Left lung (tissue), 10 donors: ENCODE data around the gene NEMP1. TPM values are rescaled to one million over a fixed set of nuclear protein-coding genes. Genes with fewer than 3 reads are reported as not detected.
A peak's percentile ranks its signal among the peaks of the same experiment; 100 is the strongest.

Source experiments
- ATAC-seq: fragments of 200-7000 bp; cut with Tn5 transposase; one replicate; pipeline ENCODE4 v1.9.1; 2020; ENCODE audit warnings: moderate library complexity
- DNase-seq, 4 donors: peaks; one replicate each; pipeline ENCODE4 v3.0.0-alpha.2; 2013 to 2020
- H3K27ac ChIP-seq, 2 donors: fragments of 200-600 bp; sonication (generic) in 1 of 2; one replicate each; pipeline versions ENCODE4 v1.5.0 to v1.8.0; 2020 to 2021
- H3K27me3 ChIP-seq, 2 donors: fragments of 200-600 bp; sonication (generic) in 1 of 2; one replicate each; pipeline versions ENCODE4 v1.5.0 to v1.8.0; 2020 to 2021
- H3K36me3 ChIP-seq, 2 donors: fragments of 200-600 bp; sonication (generic) in 1 of 2; one replicate each; pipeline versions ENCODE4 v1.5.0 to v1.8.0; 2020 to 2021
- H3K4me1 ChIP-seq, 2 donors: fragments of 200-600 bp; one replicate each; pipeline ENCODE4 v1.8.0; 2021
- H3K4me3 ChIP-seq, 2 donors: fragments of 200-600 bp; sonication (generic) in 1 of 2; one replicate each; pipeline versions ENCODE4 v1.5.0 to v1.8.0; 2020 to 2021; ENCODE audit warnings: mild to moderate bottlenecking in 1 of 2
- H3K9me3 ChIP-seq, 2 donors: fragments of 200-600 bp; sonication (generic) in 1 of 2; one replicate each; pipeline versions ENCODE4 v1.5.0 to v1.8.0; 2020 to 2021
- intact Hi-C, 2 donors: fragments of 100-400 bp; cut with DNase I; formaldehyde crosslinking; loops; one replicate each; pipeline versions ENCODE4 v1.11.2 to v1.14.2; 2022
- polyA plus RNA-seq, 6 donors: library from polyadenylated mRNA; unstranded; fragments of 120-200 nt; gene quantifications; one replicate each; pipeline ENCODE4 v1.2.1, GENCODE V29; 2013; ENCODE audit not compliant: insufficient read length in 6 of 6
- total RNA-seq, 2 donors: library from RNA; stranded (reverse); fragmentation: NEBNext Ultra II Directional; extraction: Animal tissue kit (Norgen Biotek cat#: 25700); gene quantifications; one replicate each; pipeline ENCODE4 v1.2.1, GENCODE V29; 2021
- TF ChIP-seq, protein P1 (sequence below), 2 donors: fragments of 200-600 bp; sonication (generic) in 1 of 2; IDR thresholded peaks; one replicate each; pipeline versions ENCODE4 v1.5.0 to v1.8.0; 2021; ENCODE audit warnings: antibody characterized with exemption in 2 of 2
- donor health status: DM: no; HTN: yes; CAD: no.
- donor health status: DM: no; HTN: no; CAD: no.

The NEMP1 gene
- total and polyA plus RNA-seq, 8 donors: 16.4 to 29.2 (median 26.6) TPM

DNA sequence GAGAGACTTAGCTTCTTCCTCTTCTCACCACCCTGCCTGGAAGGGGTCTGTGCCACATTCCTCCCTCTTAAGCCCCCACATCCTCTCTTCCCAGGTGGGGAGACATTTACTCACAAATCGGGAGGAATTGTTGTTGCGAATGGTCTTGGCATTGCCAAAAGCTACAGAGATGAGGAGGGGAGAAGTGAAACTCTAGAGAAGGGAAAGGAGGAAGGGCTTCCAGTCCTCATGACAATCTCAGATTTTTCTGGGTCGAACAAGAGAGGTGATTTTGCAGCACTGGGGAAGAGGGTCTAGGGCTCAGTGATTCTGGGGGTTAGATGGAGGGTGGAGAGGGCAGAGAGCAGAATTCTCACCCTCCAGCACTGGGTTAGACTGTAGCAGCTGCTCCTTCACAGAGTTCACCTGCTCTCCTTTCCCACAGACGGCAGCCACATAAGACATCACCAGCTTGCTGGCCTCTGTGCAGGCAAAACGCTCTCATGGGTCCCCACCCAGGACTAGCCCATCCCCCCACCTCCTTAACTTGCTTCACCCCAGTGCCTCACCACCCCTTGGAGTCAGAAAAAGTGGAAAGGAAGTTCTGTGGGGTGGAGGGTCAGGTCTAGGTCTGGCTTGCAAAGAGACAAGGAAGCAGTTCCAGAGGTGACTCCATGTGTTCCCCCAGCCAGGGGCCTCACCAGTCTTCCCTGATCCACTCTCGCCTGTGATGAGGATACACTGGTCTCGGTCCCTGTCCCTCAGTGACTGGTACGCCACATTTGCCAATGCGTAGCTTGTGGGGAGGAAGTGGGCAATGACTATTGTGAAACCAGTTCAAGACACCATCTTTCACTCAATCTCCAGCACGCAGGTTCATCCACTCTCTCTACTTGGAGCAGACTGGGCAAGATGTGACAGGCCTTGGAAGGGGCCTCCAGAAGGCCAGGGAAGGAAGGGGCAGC lies 31.4 kb downstream of the NEMP1 start:
- Histone ChIP-seq H3K4me1 (peaks cover 0 to 38% of the 10 kb centered on the region in 2 donors), H3K27ac (peak overlapping the region in 1 of 2 donors; percentile 33), H3K36me3 (no peaks in the 10 kb centered on the region), H3K27me3 (peaks cover 0 to 6% of the 10 kb centered on the region in 2 donors), H3K4me3 (no peak overlapping the region), H3K9me3 (no peaks in the 10 kb centered on the region)
- intact Hi-C loops: no loop called here
- TF ChIP-seq, protein P1, sequence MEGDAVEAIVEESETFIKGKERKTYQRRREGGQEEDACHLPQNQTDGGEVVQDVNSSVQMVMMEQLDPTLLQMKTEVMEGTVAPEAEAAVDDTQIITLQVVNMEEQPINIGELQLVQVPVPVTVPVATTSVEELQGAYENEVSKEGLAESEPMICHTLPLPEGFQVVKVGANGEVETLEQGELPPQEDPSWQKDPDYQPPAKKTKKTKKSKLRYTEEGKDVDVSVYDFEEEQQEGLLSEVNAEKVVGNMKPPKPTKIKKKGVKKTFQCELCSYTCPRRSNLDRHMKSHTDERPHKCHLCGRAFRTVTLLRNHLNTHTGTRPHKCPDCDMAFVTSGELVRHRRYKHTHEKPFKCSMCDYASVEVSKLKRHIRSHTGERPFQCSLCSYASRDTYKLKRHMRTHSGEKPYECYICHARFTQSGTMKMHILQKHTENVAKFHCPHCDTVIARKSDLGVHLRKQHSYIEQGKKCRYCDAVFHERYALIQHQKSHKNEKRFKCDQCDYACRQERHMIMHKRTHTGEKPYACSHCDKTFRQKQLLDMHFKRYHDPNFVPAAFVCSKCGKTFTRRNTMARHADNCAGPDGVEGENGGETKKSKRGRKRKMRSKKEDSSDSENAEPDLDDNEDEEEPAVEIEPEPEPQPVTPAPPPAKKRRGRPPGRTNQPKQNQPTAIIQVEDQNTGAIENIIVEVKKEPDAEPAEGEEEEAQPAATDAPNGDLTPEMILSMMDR (IDR thresholded peaks at IDR 0.05): no peak
- DNase-seq (no peak), ATAC-seq (peak; percentile 34)

DNA sequence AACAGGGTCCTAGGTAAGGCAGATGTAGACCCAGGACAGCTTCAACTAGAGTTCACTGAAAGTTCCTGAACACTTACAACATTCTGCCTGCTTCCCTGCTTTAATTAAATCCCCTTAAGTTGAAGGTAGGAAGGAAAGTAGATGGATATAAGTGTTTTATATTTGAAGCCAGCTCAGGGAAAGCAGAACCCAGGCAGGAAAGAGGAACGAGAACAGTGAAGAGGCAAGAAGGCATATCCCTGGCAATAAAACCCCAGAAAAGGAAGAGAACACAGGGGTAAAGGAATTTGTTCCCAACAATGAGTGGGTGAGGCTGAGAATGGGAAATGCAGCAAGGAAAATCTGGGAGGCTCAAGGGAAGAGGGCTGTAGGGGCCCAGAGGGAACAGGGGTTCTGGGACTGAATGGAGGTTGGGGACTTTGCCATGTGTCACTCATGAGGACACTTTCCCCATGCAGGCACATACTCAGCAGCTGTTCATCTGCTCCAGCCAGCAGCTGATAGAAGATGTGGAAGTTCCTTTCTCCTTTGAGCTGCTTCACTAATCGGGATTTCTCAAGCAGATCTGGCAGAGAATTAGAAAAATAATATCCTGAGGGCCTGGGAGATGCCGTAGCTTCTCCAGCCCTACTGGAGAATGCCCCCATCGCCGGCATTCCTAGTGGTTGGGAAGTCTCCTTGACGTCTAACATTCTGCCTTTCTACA lies 32.4 kb downstream of the NEMP1 start:
- peak; percentile 17 for ATAC-seq
- H3K36me3 ChIP-seq: no peaks in the 10 kb centered on the region

DNA sequence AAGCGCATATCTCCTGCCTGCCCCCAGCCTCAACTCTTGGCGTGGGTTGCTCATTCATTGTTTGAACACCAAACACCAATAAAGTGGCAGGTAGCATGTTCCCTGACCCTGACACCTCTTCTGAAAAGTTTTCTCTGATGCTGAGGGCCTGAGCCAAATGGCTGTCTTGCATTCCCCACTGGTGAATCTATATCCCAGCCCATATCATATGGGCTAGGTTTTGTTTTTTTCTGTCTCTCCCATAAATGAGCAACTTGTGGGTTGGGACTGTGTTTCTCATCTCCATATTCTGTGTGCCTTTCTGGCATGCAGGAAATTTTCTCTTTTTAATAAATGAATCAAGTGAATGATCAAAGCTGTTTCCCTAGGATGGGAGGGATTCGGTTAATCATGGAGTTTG lies 33.7 kb downstream of the NEMP1 start:
- H3K36me3 ChIP-seq: no peaks in the 10 kb centered on the region
- H3K4me3 ChIP-seq: no peak overlapping the region
- intact Hi-C loops: no loop called here
- H3K27me3 ChIP-seq: peaks cover 0 to 6% of the 10 kb centered on the region in 2 donors
- H3K27ac ChIP-seq: no peak overlapping the region
- DNase-seq: no peak
- peaks cover 0 to 38% of the 10 kb centered on the region in 2 donors for H3K4me1 ChIP-seq
- H3K9me3 ChIP-seq: no peaks in the 10 kb centered on the region
- ATAC-seq: no peak
- TF ChIP-seq, protein P1 (IDR thresholded peaks at IDR 0.05): no peak

More for the DNA sequence above, 32.4 kb downstream of the NEMP1 start:
- intact Hi-C loops: no loop called here
- H3K9me3 ChIP-seq: no peaks in the 10 kb centered on the region
- peaks cover 0 to 38% of the 10 kb centered on the region in 2 donors for H3K4me1 ChIP-seq
- peaks cover 0 to 6% of the 10 kb centered on the region in 2 donors for H3K27me3 ChIP-seq
- H3K27ac ChIP-seq: no peak overlapping the region
- TF ChIP-seq, protein P1 (IDR thresholded peaks at IDR 0.05): no peak
- no peak for DNase-seq
- no peak overlapping the region for H3K4me3 ChIP-seq

DNA sequence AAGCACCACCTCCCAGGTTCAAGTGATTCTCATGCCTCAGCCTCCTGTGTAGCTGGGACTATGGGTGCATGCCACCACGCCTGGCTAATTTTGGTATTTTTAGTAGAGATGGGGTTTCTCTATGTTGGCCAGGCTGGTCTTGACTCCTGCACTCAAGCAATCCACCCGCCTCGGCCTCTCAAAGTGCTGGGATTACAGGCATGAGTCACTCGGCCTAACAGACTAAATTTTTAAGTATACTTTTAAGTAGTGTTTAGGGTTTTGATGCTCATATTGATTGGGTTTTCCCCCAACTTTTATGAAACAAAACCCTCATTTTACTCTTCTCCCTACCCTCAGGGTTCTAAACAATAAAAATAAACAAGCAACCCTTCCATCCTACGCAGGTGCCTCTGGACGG lies 34.1 kb downstream of the NEMP1 start:
- DNase-seq: no peak
- intact Hi-C loops: no loop called here
- H3K27me3 ChIP-seq: peaks cover 0 to 6% of the 10 kb centered on the region in 2 donors
- H3K36me3 ChIP-seq: no peaks in the 10 kb centered on the region
- H3K4me3 ChIP-seq: no peak overlapping the region
- no peak for ATAC-seq
- no peaks in the 10 kb centered on the region for H3K9me3 ChIP-seq
- no peak overlapping the region for H3K27ac ChIP-seq
- TF ChIP-seq, protein P1 (IDR thresholded peaks at IDR 0.05): no peak
- H3K4me1 ChIP-seq: peaks cover 0 to 36% of the 10 kb centered on the region in 2 donors

DNA sequence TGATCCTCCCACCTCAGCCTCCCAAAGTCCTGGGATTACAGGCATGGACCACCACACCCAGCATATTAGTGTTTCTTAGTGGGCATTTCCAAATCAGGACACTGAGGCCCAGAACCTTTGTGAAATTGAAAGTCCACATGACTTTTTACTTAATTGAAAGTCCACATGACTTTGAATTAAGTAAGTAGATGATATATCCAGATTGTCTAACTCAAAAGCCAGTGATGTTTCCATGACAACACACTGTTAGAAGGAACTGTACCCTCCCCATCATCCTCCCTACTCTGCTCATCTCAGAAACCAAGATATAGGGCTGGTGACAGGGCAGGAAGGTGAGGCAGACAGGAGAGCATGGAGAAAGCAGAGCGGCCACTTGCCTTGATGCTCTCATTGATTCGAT lies 35.9 kb downstream of the NEMP1 start:
- intact Hi-C loops: no loop called here
- Histone ChIP-seq H3K27me3 (peaks cover 0 to 6% of the 10 kb centered on the region in 2 donors), H3K9me3 (no peaks in the 10 kb centered on the region), H3K36me3 (no peaks in the 10 kb centered on the region), H3K4me3 (no peak overlapping the region), H3K27ac (no peak overlapping the region), H3K4me1 (peaks cover 0 to 19% of the 10 kb centered on the region in 2 donors)
- TF ChIP-seq, protein P1 (IDR thresholded peaks at IDR 0.05): no peak
- DNase-seq (no peak), ATAC-seq (no peak)
